HG03354 (cell line): ENCODE results near the gene DPYSL4.

Source experiments
- ATAC-seq: cut with Tn5 transposase; IDR thresholded peaks from one replicate; pipeline ENCODE4 v1.9.1; 2021; ENCODE audit warnings: mild to moderate bottlenecking; ENCODE audit not compliant: unreplicated experiment, poor library complexity, severe bottlenecking

DPYSL4 gene

GRCh38 chr10:132186488-132187429 lies at the start of gene DPYSL4:
Gene DPYSL4, plus strand, starts transcription at chr10:132186948. Its CDS starts 116 bp downstream, at chr10:132187064.
- no peak for ATAC-seq

GRCh38 chr10:132137111-132138072 lies 49.4 kb upstream of the DPYSL4 start:
- ATAC-seq, result no peak

DNA sequence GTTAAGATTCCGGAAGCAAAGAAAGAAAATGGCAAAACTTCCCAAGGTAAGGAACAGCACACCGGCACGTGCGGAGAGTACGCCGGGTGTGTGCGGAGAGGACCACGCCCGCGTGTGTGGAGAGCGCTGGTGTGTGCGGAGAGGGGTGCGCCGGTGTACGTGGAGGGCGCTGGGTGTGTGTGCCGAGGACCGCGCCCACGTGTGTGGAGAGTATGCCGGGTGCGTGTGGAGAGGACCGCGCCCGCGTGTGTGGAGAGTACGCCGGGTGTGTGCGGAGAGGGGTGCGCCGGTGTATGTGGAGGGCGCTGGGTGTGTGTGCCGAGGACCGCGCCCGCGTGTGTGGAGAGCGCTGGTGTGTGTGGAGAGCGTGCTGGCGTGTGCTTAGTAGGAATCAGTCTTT lies 48.6 kb upstream of the DPYSL4 start:
- ATAC-seq, result no peak

DNA sequence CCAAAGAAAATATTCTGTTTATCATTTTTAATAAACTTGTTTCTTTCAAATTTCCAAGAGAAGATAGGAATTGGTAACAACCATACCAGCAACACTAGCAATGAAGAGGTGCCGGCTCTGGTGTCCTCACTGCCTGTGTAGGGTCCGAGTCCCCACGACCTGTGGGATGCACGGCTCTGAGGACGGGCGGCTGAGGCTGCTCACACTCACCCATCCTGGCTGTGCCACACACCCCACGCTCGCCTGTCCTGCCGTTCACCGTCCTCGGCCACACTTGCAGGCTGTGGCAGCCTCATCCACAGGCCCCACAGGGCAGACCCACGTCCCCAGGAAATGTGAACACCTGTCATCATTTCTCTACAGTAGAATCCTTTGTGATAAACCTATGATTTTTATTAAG lies 48.2 kb upstream of the DPYSL4 start:
- no peak for ATAC-seq

DNA sequence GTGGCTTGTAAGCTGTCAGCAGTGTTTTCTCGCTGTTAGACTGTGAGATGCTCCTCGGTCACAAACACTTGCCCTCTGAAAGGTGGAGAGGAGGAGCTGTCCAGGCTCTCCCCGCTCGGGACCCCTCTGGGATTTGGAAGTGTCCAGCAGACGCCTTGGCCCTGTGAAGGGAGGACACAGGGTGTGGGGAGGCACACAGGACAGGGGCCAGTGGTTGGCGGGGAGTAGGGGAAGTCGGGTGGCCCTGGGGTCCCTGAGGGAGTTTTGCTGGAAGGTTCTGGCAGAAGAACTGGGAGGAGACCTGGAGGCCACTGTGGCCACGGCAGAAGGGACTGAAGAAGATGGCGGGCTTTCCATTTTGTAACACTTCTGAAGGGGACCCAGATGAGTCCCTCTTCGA lies 47.2 kb upstream of the DPYSL4 start:
- no peak for ATAC-seq

GRCh38 chr10:132140167-132140925 lies 46.4 kb upstream of the DPYSL4 start:
- ATAC-seq, result no peak

- no peak for ATAC-seq
These were observed 45.7 kb upstream of the DPYSL4 start for GRCh38 chr10:132141076-132141475.

DNA sequence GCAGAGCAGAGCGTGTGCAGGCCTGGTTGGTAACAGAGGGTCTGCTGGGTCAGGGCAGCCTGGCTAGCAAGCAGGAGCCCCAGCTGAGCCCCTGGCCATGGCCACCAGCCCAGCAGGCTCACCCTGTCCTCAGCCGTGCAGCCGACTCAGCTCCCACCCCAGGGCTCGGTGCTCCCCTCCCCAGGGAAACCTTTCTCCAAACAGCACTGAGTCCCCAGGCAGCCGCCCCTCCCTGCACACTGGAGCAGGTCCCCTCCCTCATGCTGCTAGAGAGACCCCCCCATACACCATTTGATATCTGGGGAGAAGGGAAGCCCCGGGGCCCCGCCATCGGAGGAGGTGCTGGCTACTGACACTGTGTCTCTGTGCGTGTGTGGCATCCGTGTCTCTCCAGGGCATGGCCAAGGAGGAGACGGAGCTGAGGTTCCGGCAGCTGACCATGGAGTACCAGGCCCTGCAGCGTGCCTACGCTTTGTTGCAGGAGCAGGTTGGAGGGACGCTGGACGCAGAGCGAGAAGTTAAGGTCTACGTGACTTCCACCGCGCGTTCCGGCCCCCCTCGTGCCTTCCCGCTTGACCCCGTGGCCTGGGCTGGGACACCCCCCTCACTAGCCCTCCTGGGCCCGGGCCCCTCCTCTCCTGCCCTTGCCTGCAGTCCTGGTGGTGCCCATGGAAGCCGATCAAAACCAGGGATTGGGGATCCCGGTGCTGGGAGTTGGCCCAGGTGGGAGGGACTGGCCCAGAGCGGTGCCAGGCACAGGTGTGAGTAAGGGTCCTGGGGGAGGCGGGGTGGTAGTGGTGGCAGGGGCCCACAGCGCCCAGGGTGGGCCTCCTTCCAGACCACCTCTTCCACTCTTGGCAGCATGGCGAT lies 45.0 kb upstream of the DPYSL4 start:
- ATAC-seq, result no peak

DNA sequence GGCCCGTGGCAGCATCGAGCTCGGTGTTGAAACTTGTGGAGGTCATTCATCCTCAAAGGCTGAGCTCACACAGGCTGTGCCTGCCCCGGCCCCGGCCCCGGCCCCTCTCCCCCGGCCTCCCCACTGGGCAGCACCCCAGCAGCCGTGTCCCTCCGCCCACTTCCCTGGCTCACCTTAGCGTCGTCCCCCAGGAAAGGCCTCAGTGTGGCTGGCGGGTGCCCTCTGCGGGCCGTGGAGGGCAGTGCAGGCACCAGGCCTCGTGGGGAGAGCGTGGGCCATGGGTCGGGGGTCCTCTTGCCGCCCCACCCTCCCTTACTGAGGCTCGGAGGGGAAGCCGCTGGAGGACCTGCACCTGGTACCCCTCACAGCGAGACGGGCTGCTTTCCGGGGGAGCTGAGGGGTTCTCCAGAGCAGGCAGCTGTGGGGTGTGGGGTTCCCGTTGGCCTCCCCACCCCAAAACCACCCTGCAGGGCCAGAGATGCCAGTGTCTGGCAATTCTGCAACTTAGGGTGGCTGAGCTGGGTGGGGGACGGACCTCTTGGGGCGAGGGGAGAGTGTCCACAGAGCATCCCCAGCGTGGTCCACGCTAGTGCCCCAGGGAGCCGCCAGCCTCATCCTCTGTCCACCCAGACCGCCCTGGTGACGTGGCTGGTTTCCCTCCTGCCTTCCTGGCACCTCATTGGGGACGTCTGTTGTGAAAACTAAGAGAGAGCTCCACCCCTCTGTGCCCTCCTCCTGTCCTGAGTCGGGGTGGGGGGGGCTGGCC lies 44.2 kb upstream of the DPYSL4 start:
- peak; percentile 69 for ATAC-seq

GRCh38 chr10:132143162-132143561 lies 43.6 kb upstream of the DPYSL4 start:
- ATAC-seq, result no peak

DNA sequence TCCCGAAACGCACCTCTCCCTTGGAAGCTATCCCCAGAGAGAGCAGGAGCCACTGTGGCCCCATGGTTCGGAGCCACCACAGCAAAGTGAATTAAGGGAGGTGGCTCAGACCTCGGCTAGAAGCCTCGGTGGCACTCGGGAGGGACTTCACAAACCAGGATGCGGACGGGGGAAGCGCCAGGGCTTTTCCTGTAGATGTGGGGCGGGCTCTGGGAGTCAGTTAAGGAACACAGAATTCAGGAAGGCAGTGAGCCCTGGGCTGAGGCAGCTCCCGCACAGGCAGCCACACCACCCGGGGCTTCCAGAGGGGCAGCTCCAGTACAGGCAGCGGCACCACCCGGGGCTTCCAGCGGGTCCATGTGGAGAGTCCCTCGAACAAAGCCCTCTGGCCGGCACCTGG lies 42.7 kb upstream of the DPYSL4 start:
- ATAC-seq, result no peak

- no peak for ATAC-seq
These were observed 41.7 kb upstream of the DPYSL4 start for GRCh38 chr10:132145002-132145401.

GRCh38 chr10:132145521-132146185 lies 41.1 kb upstream of the DPYSL4 start:
- ATAC-seq, result no peak

DNA sequence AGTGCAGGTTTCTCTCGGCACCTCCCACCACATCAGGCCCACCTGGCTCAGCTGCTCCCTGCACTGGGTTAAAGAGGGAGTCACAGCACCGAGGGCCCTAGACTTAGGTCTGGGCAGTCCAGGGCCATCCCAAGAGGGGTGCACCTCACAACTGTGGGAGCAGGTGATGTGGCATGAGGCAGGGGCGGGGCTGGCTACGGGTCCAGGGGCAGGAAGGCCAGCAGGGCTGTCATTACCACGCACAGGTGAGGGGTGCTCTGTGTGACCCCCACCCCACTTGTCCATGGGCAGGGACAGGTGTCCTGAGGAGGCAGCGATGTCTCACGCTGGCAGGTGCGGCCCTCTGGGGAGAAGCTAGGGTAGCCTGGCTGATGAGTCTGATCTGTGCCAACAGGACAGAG lies 40.5 kb upstream of the DPYSL4 start:
- ATAC-seq, result no peak

GRCh38 chr10:132146941-132147915 lies 39.5 kb upstream of the DPYSL4 start:
- no peak for ATAC-seq
